ENCODE data around the gene DNAJC5.
"Not testable (repeated sequence)": the region's sequence is repeated elsewhere in the genome, so short reads cannot be mapped to it uniquely, and the experiment has no call there.

Gene DNAJC5

DNA sequence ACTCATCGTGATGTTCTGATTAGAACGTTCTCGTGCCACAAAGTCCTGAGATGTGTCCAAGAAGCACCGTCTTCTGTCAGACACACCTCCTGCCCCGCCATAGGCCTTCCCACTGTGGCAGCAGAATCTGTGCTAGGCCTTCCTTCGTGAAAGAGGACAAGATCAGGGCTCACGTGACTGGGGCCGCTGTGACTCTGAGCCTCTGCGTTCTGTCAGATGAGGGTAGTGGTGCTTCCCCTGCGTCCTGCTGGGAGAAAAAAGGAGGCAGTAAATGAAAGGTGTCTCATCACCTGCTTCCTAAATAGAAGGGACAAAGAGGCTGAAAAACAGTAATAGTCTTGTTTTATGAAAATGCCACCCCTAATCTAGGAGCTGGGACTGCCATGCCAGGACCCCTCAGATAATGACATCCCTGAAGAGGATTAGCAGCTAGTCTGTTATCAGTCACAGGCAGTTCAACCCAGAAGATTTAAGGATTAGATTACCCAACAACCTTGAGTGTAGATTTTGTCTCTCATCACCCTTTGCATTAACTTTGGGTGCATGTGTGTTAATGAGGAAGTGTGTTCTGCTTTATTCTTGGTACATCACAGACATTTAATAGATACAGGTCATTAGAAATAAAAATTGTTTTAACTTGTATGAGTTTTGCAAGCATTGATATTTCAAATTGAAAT is 4.1 kb downstream of the DNAJC5 start:
- Histone ChIP-seq H3K9me3 (ENCODE audit: control insufficient read depth in 1 of 2, low read length in 2 of 2) (no peaks in the 10 kb centered on the region), H3K27me3 (ENCODE audit: low read depth, low read length) (no peaks in the 10 kb centered on the region), H3K36me3 (ENCODE audit: control insufficient read depth in 1 of 2, insufficient read depth in 2 of 2, low read length in 2 of 2) (no peaks in the 10 kb centered on the region), H3K4me1 (ENCODE audit: control insufficient read depth in 1 of 2, insufficient read depth in 2 of 2, low read length in 2 of 2) (peaks cover 16 to 30% of the 10 kb centered on the region in 2 donors), H3K27ac (ENCODE audit: low read length) (no peak overlapping the region), H3K4me3 (ENCODE audit: low read depth in 1 of 2, low read length in 2 of 2) (no peak overlapping the region)

DNA sequence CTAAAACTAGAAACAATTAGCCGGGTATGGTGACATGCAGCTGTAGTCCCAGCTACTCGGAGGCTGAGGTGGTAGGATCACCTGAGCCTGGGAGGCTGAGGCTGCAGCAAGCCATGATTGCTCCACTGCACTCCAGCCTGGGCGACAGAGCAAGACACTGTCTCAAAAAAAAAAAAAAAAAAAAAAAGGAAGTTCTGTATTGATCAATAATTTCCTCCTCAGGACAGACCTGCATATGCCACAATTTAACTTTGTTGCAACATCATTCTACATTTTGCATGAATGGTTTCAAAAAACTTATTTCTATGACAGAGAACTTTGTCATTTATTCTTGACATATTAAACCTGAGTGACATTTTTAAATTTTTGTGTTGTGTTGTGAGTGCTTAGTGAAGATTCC is 5.5 kb downstream of the DNAJC5 start:
- Histone ChIP-seq H3K27ac (ENCODE audit: low read length) (no peak overlapping the region), H3K4me3 (ENCODE audit: low read depth in 1 of 2, low read length in 2 of 2) (no peak overlapping the region), H3K27me3 (ENCODE audit: low read depth, low read length) (no peaks in the 10 kb centered on the region), H3K9me3 (ENCODE audit: control insufficient read depth in 1 of 2, low read length in 2 of 2) (no peaks in the 10 kb centered on the region), H3K4me1 (ENCODE audit: control insufficient read depth in 1 of 2, insufficient read depth in 2 of 2, low read length in 2 of 2) (peaks cover 16 to 27% of the 10 kb centered on the region in 2 donors), H3K36me3 (ENCODE audit: control insufficient read depth in 1 of 2, insufficient read depth in 2 of 2, low read length in 2 of 2) (no peaks in the 10 kb centered on the region)

DNA sequence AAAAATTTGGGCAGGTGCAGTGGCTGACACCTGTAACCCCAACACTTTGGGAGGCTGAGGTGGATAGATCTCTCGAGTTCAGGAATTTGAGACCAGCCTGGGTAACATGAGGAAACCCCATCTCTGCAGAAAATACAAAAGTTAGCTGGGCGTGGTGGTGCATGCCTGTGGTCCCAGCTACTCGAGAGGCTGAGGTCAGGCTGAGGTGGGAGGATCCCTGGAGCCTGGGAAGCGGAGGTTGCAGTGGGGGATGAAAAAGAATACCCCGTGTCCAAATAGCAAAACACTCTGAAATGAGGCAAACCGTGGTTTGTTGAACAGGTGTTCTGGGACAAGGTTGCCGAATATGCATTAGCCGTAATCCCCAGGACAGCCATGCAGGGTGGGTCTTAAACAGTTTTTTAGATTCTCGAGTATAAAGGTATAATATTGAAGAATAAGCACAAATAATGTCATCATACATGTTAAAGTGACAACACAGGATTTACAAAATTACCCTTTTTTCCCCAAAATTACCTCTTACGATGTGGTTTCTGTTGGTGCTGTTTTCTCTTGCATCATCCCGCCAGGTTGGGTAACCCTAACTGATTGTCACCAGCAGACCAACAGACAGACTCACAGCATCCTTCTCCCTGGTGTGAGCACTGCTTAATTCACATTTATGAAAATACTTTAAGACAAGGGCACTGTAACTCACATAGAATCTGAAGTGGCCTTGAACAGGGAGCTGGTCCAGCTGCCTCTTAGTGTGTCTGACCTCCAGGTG is 9.1 kb downstream of the DNAJC5 start:
- peaks cover 3 to 6% of the 10 kb centered on the region in 2 donors for H3K4me1 ChIP-seq (ENCODE audit: control insufficient read depth in 1 of 2, insufficient read depth in 2 of 2, low read length in 2 of 2)
- no peaks in the 10 kb centered on the region for H3K36me3 ChIP-seq (ENCODE audit: control insufficient read depth in 1 of 2, insufficient read depth in 2 of 2, low read length in 2 of 2)
- H3K4me3 ChIP-seq (ENCODE audit: low read depth in 1 of 2, low read length in 2 of 2), result no peak overlapping the region
- H3K9me3 ChIP-seq (ENCODE audit: control insufficient read depth in 1 of 2, low read length in 2 of 2), result no peaks in the 10 kb centered on the region
- H3K27ac ChIP-seq (ENCODE audit: low read length), result no peak overlapping the region
- no peaks in the 10 kb centered on the region for H3K27me3 ChIP-seq (ENCODE audit: low read depth, low read length)

DNA sequence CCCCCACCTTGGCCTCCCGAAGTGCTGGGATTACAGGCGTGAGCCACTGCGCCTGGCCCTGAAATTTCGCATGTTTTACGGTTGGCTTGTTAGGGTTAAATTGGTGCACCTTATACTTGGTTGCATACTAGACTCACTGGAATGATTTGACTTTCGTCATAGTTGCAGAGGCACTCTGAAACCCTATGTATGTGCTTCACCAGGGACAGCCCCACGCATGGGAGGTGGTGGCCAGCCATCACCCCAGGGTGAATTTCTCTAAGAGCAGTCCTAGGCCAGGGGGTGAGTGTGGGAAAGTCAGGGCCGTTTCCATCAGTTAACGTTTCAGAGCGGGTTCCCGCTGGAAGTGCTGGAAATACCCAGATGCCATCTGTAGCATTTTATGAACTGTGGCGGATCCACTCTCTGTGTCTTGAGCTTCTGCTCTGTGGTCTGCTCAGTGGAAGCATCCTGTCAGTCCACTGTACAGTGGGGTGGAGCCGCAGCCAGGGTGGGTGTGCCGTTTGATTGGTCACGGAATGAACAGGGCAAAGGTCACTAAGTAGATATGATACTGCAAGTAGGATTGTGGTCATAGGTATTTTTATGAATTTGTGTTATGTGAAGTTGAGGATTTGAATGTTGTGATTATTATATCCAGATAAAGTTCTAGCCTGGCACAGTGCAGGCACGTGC is 13.2 kb downstream of the DNAJC5 start:
- peaks cover 5 to 6% of the 10 kb centered on the region in 2 donors for H3K4me1 ChIP-seq (ENCODE audit: control insufficient read depth in 1 of 2, insufficient read depth in 2 of 2, low read length in 2 of 2)
- H3K36me3 ChIP-seq (ENCODE audit: control insufficient read depth in 1 of 2, insufficient read depth in 2 of 2, low read length in 2 of 2), result no peaks in the 10 kb centered on the region
- H3K27ac ChIP-seq (ENCODE audit: low read length), result no peak overlapping the region
- H3K4me3 ChIP-seq (ENCODE audit: low read depth in 1 of 2, low read length in 2 of 2), result no peak overlapping the region
- H3K27me3 ChIP-seq (ENCODE audit: low read depth, low read length), result no peaks in the 10 kb centered on the region
- H3K9me3 ChIP-seq (ENCODE audit: control insufficient read depth in 1 of 2, low read length in 2 of 2), result no peaks in the 10 kb centered on the region

DNA sequence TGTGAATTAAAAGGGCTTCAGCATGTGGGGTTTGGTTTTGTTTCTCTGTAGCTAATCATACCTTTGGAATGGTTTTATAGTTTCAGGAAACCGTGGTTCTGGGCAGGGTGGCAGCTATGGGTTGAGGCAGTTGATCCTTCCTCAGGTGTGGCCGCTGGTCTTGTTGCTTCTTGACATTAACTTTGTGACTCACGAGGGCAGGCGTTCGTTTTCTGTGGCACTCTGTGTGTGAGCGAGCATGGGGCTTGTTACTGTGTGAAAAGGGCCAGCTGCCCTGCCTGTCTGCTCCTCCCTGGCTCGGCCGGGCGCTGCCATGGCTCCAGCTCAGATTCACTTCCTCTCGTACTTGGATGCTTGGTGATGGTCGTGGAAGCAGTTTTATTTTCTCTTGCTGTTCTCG is 16.2 kb downstream of the DNAJC5 start:
- Histone ChIP-seq H3K36me3 (ENCODE audit: control insufficient read depth in 1 of 2, insufficient read depth in 2 of 2, low read length in 2 of 2) (no peaks in the 10 kb centered on the region), H3K27me3 (ENCODE audit: low read depth, low read length) (no peaks in the 10 kb centered on the region), H3K4me3 (ENCODE audit: low read depth in 1 of 2, low read length in 2 of 2) (no peak overlapping the region), H3K9me3 (ENCODE audit: control insufficient read depth in 1 of 2, low read length in 2 of 2) (no peaks in the 10 kb centered on the region), H3K27ac (ENCODE audit: low read length) (no peak overlapping the region), H3K4me1 (ENCODE audit: control insufficient read depth in 1 of 2, insufficient read depth in 2 of 2, low read length in 2 of 2) (peaks cover 5 to 6% of the 10 kb centered on the region in 2 donors)

DNA sequence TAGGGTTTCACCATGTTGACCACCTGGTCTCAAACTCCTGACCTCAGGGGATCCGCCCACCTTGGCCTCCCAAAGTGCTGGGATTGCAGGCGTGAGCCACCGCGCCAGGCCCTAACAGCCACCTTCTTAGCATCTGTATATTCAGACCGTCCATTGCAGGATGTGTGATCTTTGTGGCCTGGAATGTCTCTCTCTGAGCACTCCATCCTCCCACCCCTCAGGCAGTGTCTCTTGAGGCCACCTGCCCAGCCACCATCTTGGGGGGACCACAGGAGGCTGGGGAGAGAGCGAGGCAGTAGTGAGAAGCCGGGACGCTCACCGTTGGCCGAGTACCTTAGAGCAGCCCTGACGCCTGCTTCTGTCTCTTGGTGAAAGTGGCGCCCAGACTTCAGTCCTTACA is 18.8 kb downstream of the DNAJC5 start:
- H3K36me3 ChIP-seq (ENCODE audit: control insufficient read depth in 1 of 2, insufficient read depth in 2 of 2, low read length in 2 of 2), result peaks cover 3 to 6% of the 10 kb centered on the region in 2 donors
- peaks cover 0 to 5% of the 10 kb centered on the region in 2 donors for H3K4me1 ChIP-seq (ENCODE audit: control insufficient read depth in 1 of 2, insufficient read depth in 2 of 2, low read length in 2 of 2)
- no peaks in the 10 kb centered on the region for H3K9me3 ChIP-seq (ENCODE audit: control insufficient read depth in 1 of 2, low read length in 2 of 2)
- no peak overlapping the region for H3K4me3 ChIP-seq (ENCODE audit: low read depth in 1 of 2, low read length in 2 of 2)
- no peaks in the 10 kb centered on the region for H3K27me3 ChIP-seq (ENCODE audit: low read depth, low read length)
- no peak overlapping the region for H3K27ac ChIP-seq (ENCODE audit: low read length)

DNA sequence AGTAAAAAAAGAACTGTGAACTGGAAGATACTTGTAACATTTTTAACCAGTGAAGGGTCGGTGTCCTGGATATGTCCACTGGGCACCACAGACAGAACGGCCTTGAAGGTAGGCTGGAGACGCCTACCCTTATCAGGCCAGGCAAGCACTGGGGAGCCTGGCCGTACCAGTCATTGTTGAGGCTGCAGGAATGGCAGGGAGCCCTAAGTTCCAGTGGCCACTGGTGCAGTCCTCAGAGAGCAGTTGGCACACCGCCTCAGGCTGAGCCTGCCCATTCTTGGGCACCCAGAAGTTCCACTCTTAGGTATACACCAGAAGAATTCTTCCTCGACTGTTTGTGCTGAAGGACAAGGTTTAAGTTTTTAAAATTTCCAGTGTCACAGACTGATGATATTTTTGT is 20.5 kb downstream of the DNAJC5 start:
- Histone ChIP-seq H3K9me3 (ENCODE audit: control insufficient read depth in 1 of 2, low read length in 2 of 2) (no peaks in the 10 kb centered on the region), H3K4me1 (ENCODE audit: control insufficient read depth in 1 of 2, insufficient read depth in 2 of 2, low read length in 2 of 2) (no peaks in the 10 kb centered on the region), H3K36me3 (ENCODE audit: control insufficient read depth in 1 of 2, insufficient read depth in 2 of 2, low read length in 2 of 2) (peaks cover 3 to 17% of the 10 kb centered on the region in 2 donors), H3K27ac (ENCODE audit: low read length) (no peak overlapping the region), H3K27me3 (ENCODE audit: low read depth, low read length) (no peaks in the 10 kb centered on the region), H3K4me3 (ENCODE audit: low read depth in 1 of 2, low read length in 2 of 2) (no peak overlapping the region)

DNA sequence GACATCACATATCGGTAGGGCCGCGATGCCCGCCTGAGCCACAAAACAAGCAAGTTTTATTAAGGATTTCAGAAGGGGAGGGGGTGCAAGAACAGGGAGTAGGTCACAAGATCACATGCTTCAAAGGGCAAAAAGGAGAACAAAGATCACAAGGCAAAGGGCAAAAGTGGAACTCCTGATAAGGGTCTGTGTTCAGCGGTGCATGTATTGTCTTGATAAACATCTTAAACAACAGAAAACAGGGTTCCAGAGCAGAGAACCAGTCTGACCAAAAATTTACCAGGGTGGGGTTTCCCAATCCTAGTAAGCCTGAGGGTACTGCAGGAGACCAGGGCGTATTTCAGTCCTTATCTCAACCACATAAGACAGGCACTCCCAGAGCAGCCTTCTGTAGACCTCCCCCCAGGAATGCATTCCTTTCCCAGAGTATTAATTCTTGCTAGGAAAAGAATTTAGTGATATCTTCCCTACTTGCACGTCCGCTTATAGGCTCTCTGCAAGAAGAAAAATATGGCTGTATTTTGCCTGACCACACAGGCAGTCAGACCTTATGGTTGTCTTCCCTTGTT is 21.5 kb downstream of the DNAJC5 start:
- peaks cover 3 to 17% of the 10 kb centered on the region in 2 donors for H3K36me3 ChIP-seq (ENCODE audit: control insufficient read depth in 1 of 2, insufficient read depth in 2 of 2, low read length in 2 of 2)
- H3K27me3 ChIP-seq (ENCODE audit: low read depth, low read length); H3K27ac ChIP-seq (ENCODE audit: low read length); H3K4me3 ChIP-seq (ENCODE audit: low read depth in 1 of 2, low read length in 2 of 2); H3K9me3 ChIP-seq (ENCODE audit: control insufficient read depth in 1 of 2, low read length in 2 of 2); H3K4me1 ChIP-seq (ENCODE audit: control insufficient read depth in 1 of 2, insufficient read depth in 2 of 2, low read length in 2 of 2): not testable (repeated sequence)

DNA sequence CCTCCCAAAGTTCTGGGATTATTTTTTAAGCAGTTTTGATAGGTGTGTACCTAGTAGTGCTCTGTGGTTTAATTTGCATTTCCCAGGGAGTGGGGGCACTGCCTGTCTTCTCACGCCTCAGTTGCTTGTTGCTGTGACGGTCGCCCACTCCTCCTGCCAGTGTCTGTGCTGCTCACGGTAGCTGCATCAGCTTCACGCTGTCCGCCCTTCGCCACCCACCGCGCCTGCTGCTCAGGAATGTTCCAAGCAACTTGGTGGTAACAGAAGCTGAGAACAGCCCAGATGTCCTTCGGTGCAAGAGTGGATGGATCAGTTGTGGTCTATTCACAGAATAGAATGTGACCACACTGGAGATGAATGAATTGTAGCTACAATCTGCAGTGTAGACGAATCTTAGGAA is 22.9 kb downstream of the DNAJC5 start:
- Histone ChIP-seq H3K4me3 (ENCODE audit: low read depth in 1 of 2, low read length in 2 of 2) (no peak overlapping the region), H3K9me3 (ENCODE audit: control insufficient read depth in 1 of 2, low read length in 2 of 2) (no peaks in the 10 kb centered on the region), H3K36me3 (ENCODE audit: control insufficient read depth in 1 of 2, insufficient read depth in 2 of 2, low read length in 2 of 2) (peaks cover 3 to 17% of the 10 kb centered on the region in 2 donors), H3K4me1 (ENCODE audit: control insufficient read depth in 1 of 2, insufficient read depth in 2 of 2, low read length in 2 of 2) (no peaks in the 10 kb centered on the region), H3K27ac (ENCODE audit: low read length) (no peak overlapping the region), H3K27me3 (ENCODE audit: low read depth, low read length) (no peaks in the 10 kb centered on the region)

DNA sequence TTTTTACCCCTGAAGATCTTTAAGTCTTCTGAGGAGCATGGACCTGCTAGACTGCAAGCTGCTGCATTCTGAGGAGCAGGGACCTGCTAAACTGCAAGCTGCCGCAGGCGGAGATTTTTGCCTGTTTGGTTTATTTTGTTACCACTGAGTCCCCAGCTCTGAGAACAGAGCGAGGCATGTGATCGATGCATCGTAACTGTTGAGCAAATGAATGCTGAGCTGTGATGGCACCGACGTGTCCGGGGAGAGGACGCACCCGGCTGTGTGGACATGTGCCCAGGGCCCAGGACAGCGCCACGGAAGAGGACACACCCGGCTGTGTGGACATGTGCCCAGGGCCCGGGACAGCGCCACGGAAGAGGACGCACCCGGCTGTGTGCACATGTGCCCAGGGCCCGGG is 24.2 kb downstream of the DNAJC5 start:
- H3K9me3 ChIP-seq (ENCODE audit: control insufficient read depth in 1 of 2, low read length in 2 of 2), result no peaks in the 10 kb centered on the region
- H3K27me3 ChIP-seq (ENCODE audit: low read depth, low read length), result no peaks in the 10 kb centered on the region
- no peak overlapping the region for H3K27ac ChIP-seq (ENCODE audit: low read length)
- no peak overlapping the region for H3K4me3 ChIP-seq (ENCODE audit: low read depth in 1 of 2, low read length in 2 of 2)
- H3K4me1 ChIP-seq (ENCODE audit: control insufficient read depth in 1 of 2, insufficient read depth in 2 of 2, low read length in 2 of 2), result no peaks in the 10 kb centered on the region
- H3K36me3 ChIP-seq (ENCODE audit: control insufficient read depth in 1 of 2, insufficient read depth in 2 of 2, low read length in 2 of 2), result peaks cover 3 to 17% of the 10 kb centered on the region in 2 donors

DNA sequence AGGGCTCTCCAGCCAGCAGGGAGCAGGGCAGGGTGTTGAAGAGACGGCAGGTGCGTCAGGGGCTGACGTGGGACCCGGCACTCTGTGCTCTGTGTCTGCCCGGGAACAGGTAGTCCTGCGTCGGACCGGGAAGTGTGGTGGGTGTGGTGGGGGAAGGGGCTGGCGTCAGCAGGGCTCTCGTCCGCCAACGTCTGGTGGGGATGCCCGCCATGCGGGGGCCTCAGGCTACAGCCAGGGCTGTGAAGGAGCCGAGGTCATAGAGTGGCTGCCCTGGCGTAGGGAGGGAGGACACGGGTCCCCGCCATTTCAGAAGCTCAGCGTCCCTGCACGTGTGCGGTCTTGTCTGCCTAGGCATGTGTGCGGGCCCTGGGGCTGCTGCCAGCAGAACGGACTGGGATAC is 25.3 kb downstream of the DNAJC5 start:
- no peaks in the 10 kb centered on the region for H3K27me3 ChIP-seq (ENCODE audit: low read depth, low read length)
- H3K4me1 ChIP-seq (ENCODE audit: control insufficient read depth in 1 of 2, insufficient read depth in 2 of 2, low read length in 2 of 2), result no peaks in the 10 kb centered on the region
- H3K36me3 ChIP-seq (ENCODE audit: control insufficient read depth in 1 of 2, insufficient read depth in 2 of 2, low read length in 2 of 2), result peaks cover 3 to 17% of the 10 kb centered on the region in 2 donors
- no peak overlapping the region for H3K27ac ChIP-seq (ENCODE audit: low read length)
- H3K4me3 ChIP-seq (ENCODE audit: low read depth in 1 of 2, low read length in 2 of 2), result no peak overlapping the region
- H3K9me3 ChIP-seq (ENCODE audit: control insufficient read depth in 1 of 2, low read length in 2 of 2), result no peaks in the 10 kb centered on the region
